K562 (cell line): ENCODE measurements around the gene EHMT2. TPM values are rescaled to one million over a fixed set of nuclear protein-coding genes. Genes with fewer than 3 reads are reported as not detected.

ENCODE experiments used
- ATAC-seq: fragments of 200-7000 bp; cut with Tn5 transposase; 3 replicates; pipeline ENCODE4 v1.9.1; 2020; ENCODE audit warnings: moderate library complexity
- BruUV-seq: library from RNA; stranded (reverse); fragments of 400-500 nt; replicated peaks from 2 replicates; lab custom pipeline; 2021; lab: Mats Ljungman, UMichigan
- CTCF ChIA-PET: fragments of 300-600 bp; formaldehyde crosslinking; extraction: SDS; loops from one replicate; lab custom pipeline; 2021; ENCODE audit warnings: low intra/inter-chr PET ratio; lab: Yijun Ruan, JAX
- POLR2A ChIA-PET: fragments of 300-600, 350-650 bp; sonication (Branson Sonifier 250); formaldehyde crosslinking; extraction: SDS; loops from one replicate; lab custom pipeline; 2021; ENCODE audit warnings: antibody characterized with exemption, inconsistent platforms; lab: Yijun Ruan, JAX
- DNase-seq, 4 experiments: peaks; one replicate each; pipeline versions ENCODE4 v3.0.0 to v3.0.0-alpha.2; 2011 to 2018; ENCODE audit warnings: low spot score in 3 of 4, mixed read lengths in 3 of 4; ENCODE audit errors: extremely low read depth in 1 of 4
- FAIRE-seq: peaks from 2 replicates; lab custom pipeline; 2011; peaks lifted over from hg19 to GRCh38; lab: Jason Lieb, UNC
- H2AFZ ChIP-seq: 2 replicates; pipeline ENCODE4 v1.6.0; 2011; ENCODE audit warnings: low read depth, low read length, control low read depth, inconsistent platforms
- H3K27ac ChIP-seq: fragments of 200-600 bp; 3 replicates; pipeline ENCODE4 v1.8.0; 2011; ENCODE audit warnings: low read depth, mild to moderate bottlenecking, control low read depth, inconsistent platforms, low read length, moderate library complexity, mixed read lengths; ENCODE audit errors: extremely low read depth
- H3K27me3 ChIP-seq, 2 experiments: fragments of 300-600 bp in 1 of 2; 2 replicates in 1 of 2; 3 replicates in 1 of 2; pipeline versions ENCODE4 v1.6.0 to v1.8.0; 2011; ENCODE audit warnings: inconsistent platforms in 2 of 2, low read length in 2 of 2, mild to moderate bottlenecking in 1 of 2, mixed read lengths in 1 of 2, moderate library complexity in 1 of 2; ENCODE audit not compliant: control insufficient read depth in 2 of 2, insufficient read depth in 2 of 2
- H3K36me3 ChIP-seq: fragments of 300-600 bp; 3 replicates; pipeline ENCODE4 v1.8.0; 2011; ENCODE audit warnings: mild to moderate bottlenecking, low read length, inconsistent platforms; ENCODE audit not compliant: control insufficient read depth, insufficient read depth
- H3K4me1 ChIP-seq, 2 experiments: fragments of 200-600 bp in 1 of 2; replicated peaks in 1 of 2; 2 replicates in 1 of 2; 3 replicates in 1 of 2; pipeline versions ENCODE4 v1.5.1 to v1.8.0; 2011; ENCODE audit warnings: inconsistent platforms in 2 of 2, low read length in 2 of 2, mild to moderate bottlenecking in 1 of 2, mixed read lengths in 1 of 2, moderate library complexity in 1 of 2; ENCODE audit not compliant: control insufficient read depth in 2 of 2, insufficient read depth in 2 of 2
- H3K4me2 ChIP-seq: 2 replicates; pipeline ENCODE4 v1.6.1; 2011; ENCODE audit warnings: low read length, control low read depth, inconsistent platforms, mixed read lengths; ENCODE audit not compliant: insufficient read depth
- H3K4me3 ChIP-seq: fragments of 200-600 bp; sonication (generic), shearing (Covaris generic); 2 replicates; pipeline ENCODE4 v1.5.1; 2016; ENCODE audit warnings: control low read depth, inconsistent platforms
- H3K79me2 ChIP-seq: fragments of 200-600 bp; 3 replicates; pipeline ENCODE4 v1.8.0; 2011; ENCODE audit warnings: low read length, inconsistent platforms; ENCODE audit not compliant: control insufficient read depth, insufficient read depth
- H3K9ac ChIP-seq, 2 experiments: 2 replicates each; pipeline versions ENCODE4 v1.6.0 to v1.6.1; 2011; ENCODE audit warnings: low read depth in 2 of 2, low read length in 2 of 2, control low read depth in 1 of 2, inconsistent platforms in 1 of 2, mild to moderate bottlenecking in 1 of 2, mixed read lengths in 1 of 2; ENCODE audit not compliant: insufficient read depth in 1 of 2
- H3K9me1 ChIP-seq: one replicate; pipeline ENCODE4 v1.6.0; 2011; ENCODE audit warnings: inconsistent platforms, mild to moderate bottlenecking, low read length, moderate library complexity; ENCODE audit not compliant: control insufficient read depth, insufficient read depth
- H3K9me3 ChIP-seq: replicated peaks from 2 replicates; pipeline ENCODE4 v1.5.1; 2011; ENCODE audit warnings: low read depth, low read length, inconsistent platforms; ENCODE audit not compliant: control insufficient read depth, insufficient read depth
- H4K20me1 ChIP-seq: replicated peaks from 2 replicates; pipeline ENCODE4 v1.6.1; 2011; ENCODE audit warnings: low read length, inconsistent platforms, mixed read lengths; ENCODE audit not compliant: control insufficient read depth, insufficient read depth
- BRCA1 ChIP-seq, 2 experiments: fragments of 450-650 bp in 1 of 2; sonication (generic) in 1 of 2; formaldehyde crosslinking in 1 of 2; IDR thresholded peaks; 2 replicates each; pipeline versions ENCODE4 v1.5.0 to v1.6.1; 2017 to 2020; ENCODE audit warnings: mild to moderate bottlenecking in 1 of 2, missing genetic modification reagents in 1 of 2
- FOXK1 ChIP-seq: sonication (generic); formaldehyde crosslinking; IDR thresholded peaks from 2 replicates; pipeline ENCODE4 v1.8.0; 2022; ENCODE audit warnings: missing genetic modification reagents, mild to moderate bottlenecking, borderline replicate concordance
- HBP1 ChIP-seq: fragments of 450-650 bp; formaldehyde crosslinking; IDR thresholded peaks from 2 replicates; pipeline ENCODE4 v1.4.0; 2022; ENCODE audit warnings: missing genetic modification characterization
- HDAC2 ChIP-seq: fragments of 450-650 bp; IDR thresholded peaks from 2 replicates; pipeline ENCODE4 v1.6.1; 2016; ENCODE audit warnings: mild to moderate bottlenecking
- MBD2 ChIP-seq: sonication (generic); IDR thresholded peaks from 2 replicates; pipeline ENCODE4 v1.6.1; 2016; ENCODE audit warnings: low read depth, borderline replicate concordance
- PHF21A ChIP-seq: fragments of 450-650 bp; IDR thresholded peaks from 2 replicates; pipeline ENCODE4 v1.6.1; 2017; ENCODE audit warnings: low read depth, borderline replicate concordance
- SIN3B ChIP-seq: fragments of 450-650 bp; IDR thresholded peaks from 2 replicates; pipeline ENCODE4 v1.6.1; 2017; ENCODE audit warnings: low read depth, mild to moderate bottlenecking, moderate library complexity
- TCF7 ChIP-seq: sonication (generic); IDR thresholded peaks from 2 replicates; pipeline ENCODE4 v1.6.1; 2016; ENCODE audit warnings: antibody characterized with exemption, borderline replicate concordance
- TOE1 ChIP-seq, 2 experiments: fragments of 450-650 bp in 1 of 2; sonication (generic) in 1 of 2; formaldehyde crosslinking in 1 of 2; IDR thresholded peaks; 2 replicates each; pipeline versions ENCODE4 v1.7.1 to v1.8.0; 2016 to 2022; ENCODE audit warnings: borderline replicate concordance in 2 of 2, mild to moderate bottlenecking in 2 of 2, antibody characterized with exemption in 1 of 2, inconsistent platforms in 1 of 2, low read depth in 1 of 2, missing genetic modification reagents in 1 of 2, moderate library complexity in 1 of 2
- ZBTB5 ChIP-seq: fragments of 450-650 bp; IDR thresholded peaks from 2 replicates; pipeline ENCODE4 v1.6.1; 2017; ENCODE audit warnings: antibody characterized with exemption
- ZFP36 ChIP-seq: fragments of 150-350 bp; IDR thresholded peaks from 2 replicates; pipeline ENCODE4 v1.6.1; 2018; ENCODE audit warnings: low read length, low read depth; ENCODE audit not compliant: partially characterized antibody
- ZNF140 ChIP-seq: fragments of 250-450 bp; sonication (Bioruptor Pico); IDR thresholded peaks from 2 replicates; pipeline ENCODE4 v1.8.0; 2021; ENCODE audit warnings: moderate library complexity, mild to moderate bottlenecking, inconsistent platforms
- ZNF316 ChIP-seq: fragments of 450-650 bp; IDR thresholded peaks from 2 replicates; pipeline ENCODE4 v1.6.1; 2016
- ZNF778 ChIP-seq: fragments of 450-650 bp; formaldehyde crosslinking; IDR thresholded peaks from 2 replicates; pipeline ENCODE4 v1.4.0; 2020; ENCODE audit warnings: mild to moderate bottlenecking, moderate library complexity
- WGBS: fragments of 100-300 bp; shearing (Covaris generic); methylation state at CpG from one replicate; pipeline ENCODE4 v1.1.6; 2016; ENCODE audit warnings: low coverage, mixed read lengths; ENCODE audit not compliant: insufficient coverage; ENCODE audit errors: missing lambda C conversion rate; 5-methylcytosine and 5-hydroxymethylcytosine counted together
- in situ Hi-C: fragments of 300-500 bp; cut with MboI; formaldehyde crosslinking; loops from 4 replicates; pipeline ENCODE4 v1.15.0; 2018; ENCODE audit warnings: inconsistent platforms, mixed read lengths
- intact Hi-C: fragments of 100-400 bp; cut with micrococcal nuclease; formaldehyde crosslinking; loops from 2 replicates; pipeline ENCODE4 v1.14.2; 2022
- polyA plus RNA-seq, 8 experiments: library from polyadenylated mRNA; depleted of rRNA in 4 of 8; stranded (reverse) in 5 of 8; unstranded in 3 of 8; fragments of >200 nt; fragmentation: Nextera tagmentation in 2 of 8; fragmentation: Illumina TruSeq in 1 of 8; extraction: Ambion mirVana in 2 of 8; extraction: Trizol in 1 of 8; gene quantifications; 2 replicates each; pipeline versions ENCODE4 v1.2.1 to v1.2.3, GENCODE V29; 2011 to 2014; ENCODE audit warnings: inconsistent platforms in 1 of 8, missing spikeins in 1 of 8
- total RNA-seq, 7 experiments: library from RNA; depleted of rRNA in 6 of 7; stranded (reverse); fragments of >200 nt in 6 of 7; fragmentation: Illumina TruSeq in 2 of 7; extraction: Trizol in 2 of 7; gene quantifications; 2 replicates each; pipeline versions ENCODE4 v1.2.1 to v1.2.3, GENCODE V29; 2011 to 2021; ENCODE audit warnings: low replicate concordance in 1 of 7
- TF ChIP-seq, protein P1 (sequence below): sonication (generic); formaldehyde crosslinking; IDR thresholded peaks from 2 replicates; pipeline ENCODE4 v1.9.0; 2022; ENCODE audit warnings: mild to moderate bottlenecking, missing genetic modification reagents
- TF ChIP-seq, protein P2 (sequence below): fragments of 450-650 bp; formaldehyde crosslinking; IDR thresholded peaks from 2 replicates; pipeline ENCODE4 v1.4.0; 2020; ENCODE audit warnings: mild to moderate bottlenecking, moderate library complexity

EHMT2 gene
- total and polyA plus RNA-seq, 9 of the 15 experiments (the other 6 are each of a cell fraction or from before 2014, with no cell fraction given) = 2.1 to 63.8 (median 38.5) TPM

GRCh38 chr6:31901415-31901952, 4.0 kb upstream of the EHMT2 start:
- peak overlapping the region; percentile 41; the same call in 1 of the 2 replicates for H2AFZ ChIP-seq
- H3K36me3 ChIP-seq = peaks cover 12% of the 10 kb centered on the region; the same call in 1 of the 3 replicates
- peak; percentile 46 for ATAC-seq
- TSS peak; percentile 65 for BruUV-seq
- peaks cover 35 to 39% of the 10 kb centered on the region in 2 experiments; a peak in 4 of 5 replicates for H3K4me1 ChIP-seq
- H4K20me1 ChIP-seq = peaks cover 3% of the 10 kb centered on the region; the same call in 1 of the 2 replicates
- peak; percentile 85 to 93 (median 87) for DNase-seq
- intact Hi-C loops (loop anchor here (1.0 to 10.0 kb wide), 4 partner anchors 46 to 293 kb away; partner anchors contain the start of genes CFB, GPSM3 and PBX2), in situ Hi-C loops (no loop called here)
- H3K4me2 ChIP-seq = peak overlapping the region; percentile 93
- peak overlapping the region; percentile 75 for H3K4me3 ChIP-seq
- H3K9ac ChIP-seq = peak overlapping the region; percentile 72 to 90
- ChIA-PET POLR2A (interaction anchor here (1.2 to 1.5 kb wide), 2 partner anchors 10 to 39 kb away, joined by 3 to 4 read pairs; partner anchors contain the start of gene NEU1), CTCF (no interaction called here)
- no peaks in the 10 kb centered on the region for H3K9me3 ChIP-seq
- H3K79me2 ChIP-seq = peaks cover 44% of the 10 kb centered on the region
- no peaks in the 10 kb centered on the region for H3K9me1 ChIP-seq
- FAIRE-seq = no peak
- H3K27ac ChIP-seq = peak overlapping the region; percentile 84; the same call in 2 of the 3 replicates
- H3K27me3 ChIP-seq = no peaks in the 10 kb centered on the region
- WGBS = under 1% methylated on average over 21 of the region's 45 CpGs
- TF ChIP-seq, protein P1, sequence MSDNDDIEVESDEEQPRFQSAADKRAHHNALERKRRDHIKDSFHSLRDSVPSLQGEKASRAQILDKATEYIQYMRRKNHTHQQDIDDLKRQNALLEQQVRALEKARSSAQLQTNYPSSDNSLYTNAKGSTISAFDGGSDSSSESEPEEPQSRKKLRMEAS (CRISPR knock-in tag) = peak; percentile 37; the same call in 1 of the 2 replicates
- TF ChIP-seq HBP1 (CRISPR knock-in tag) (no peak), TCF7 (no peak), ZNF778 (CRISPR knock-in tag) (no peak), ZBTB5 (no peak), ZNF316 (no peak), BRCA1 (IDR thresholded peaks at IDR 0.05) (no peak), BRCA1 (CRISPR knock-in tag; IDR thresholded peaks at IDR 0.05) (no peak), TOE1 (IDR thresholded peaks at IDR 0.05; ENCODE audit: borderline replicate concordance) (no peak), TOE1 (CRISPR knock-in tag; IDR thresholded peaks at IDR 0.05; ENCODE audit: borderline replicate concordance, low read depth) (no peak), MBD2 (no peak; the same call in 1 of the 2 replicates), SIN3B (no peak), PHF21A (no peak), ZNF140 (no peak), HDAC2 (0 out of 2 replicates have a peak, but pooled peaks have one; percentile 8), ZFP36 (no peak), FOXK1 (no peak)
- TF ChIP-seq, protein P2, sequence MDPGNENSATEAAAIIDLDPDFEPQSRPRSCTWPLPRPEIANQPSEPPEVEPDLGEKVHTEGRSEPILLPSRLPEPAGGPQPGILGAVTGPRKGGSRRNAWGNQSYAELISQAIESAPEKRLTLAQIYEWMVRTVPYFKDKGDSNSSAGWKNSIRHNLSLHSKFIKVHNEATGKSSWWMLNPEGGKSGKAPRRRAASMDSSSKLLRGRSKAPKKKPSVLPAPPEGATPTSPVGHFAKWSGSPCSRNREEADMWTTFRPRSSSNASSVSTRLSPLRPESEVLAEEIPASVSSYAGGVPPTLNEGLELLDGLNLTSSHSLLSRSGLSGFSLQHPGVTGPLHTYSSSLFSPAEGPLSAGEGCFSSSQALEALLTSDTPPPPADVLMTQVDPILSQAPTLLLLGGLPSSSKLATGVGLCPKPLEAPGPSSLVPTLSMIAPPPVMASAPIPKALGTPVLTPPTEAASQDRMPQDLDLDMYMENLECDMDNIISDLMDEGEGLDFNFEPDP (CRISPR knock-in tag) = no peak
